HCT116 (cell line): Measurements from ENCODE around the gene PIM1. TPM values are rescaled to one million over a fixed set of nuclear protein-coding genes. Genes with fewer than 3 reads are reported as not detected.

ENCODE experiments used
- ATAC-seq: fragments of 200-7000 bp; cut with Tn5 transposase; 2 replicates; pipeline ENCODE4 v1.9.1; 2020; ENCODE audit warnings: mild to moderate bottlenecking, moderate library complexity
- BruUV-seq: library from RNA; stranded (reverse); fragments of 400-500 nt; replicated peaks from 2 replicates; lab custom pipeline; 2021; lab: Mats Ljungman, UMichigan
- CTCF ChIA-PET: fragments of 300-600 bp; sonication (Branson Sonifier 250); formaldehyde crosslinking; loops from one replicate; lab custom pipeline; 2021; ENCODE audit warnings: antibody characterized with exemption; lab: Charles Lee
- POLR2A ChIA-PET: fragments of 300-600, 350-600 bp; sonication (Branson Sonifier 250); formaldehyde crosslinking; loops from one replicate; lab custom pipeline; 2021; ENCODE audit warnings: antibody characterized with exemption; lab: Charles Lee
- RAD21 ChIA-PET, 2 experiments: fragments of 300-600 bp; sonication (Branson Sonifier 250); formaldehyde crosslinking; loops; one replicate each; lab custom pipeline; 2023; ENCODE audit warnings: low total read pairs in 2 of 2; ENCODE audit not compliant: uncharacterized antibody in 2 of 2, unreplicated experiment in 2 of 2, low non-redundant PET in 1 of 2; lab: Charles Lee
- DNase-seq: peaks from one replicate; pipeline ENCODE4 v3.0.0-alpha.2; 2010; ENCODE audit warnings: low read depth, low spot score
- H2AFZ ChIP-seq: fragments of 200-600 bp; shearing (Covaris generic), sonication (generic); 2 replicates; pipeline ENCODE4 v1.6.1; 2017; ENCODE audit warnings: low read depth, mixed run types, mixed read lengths, antibody characterized with exemption, low read length; ENCODE audit not compliant: poor library complexity, severe bottlenecking
- H3K27ac ChIP-seq: 2 replicates; pipeline ENCODE4 v1.5.1; 2012; ENCODE audit warnings: low read depth, low read length
- H3K27me3 ChIP-seq: fragments of 200-600 bp; sonication (generic); 2 replicates; pipeline ENCODE4 v1.6.1; 2016; ENCODE audit warnings: mixed run types, low read length, mixed read lengths; ENCODE audit not compliant: insufficient read depth
- H3K36me3 ChIP-seq, 2 experiments: fragments of 200-500 bp in 1 of 2; fragments of 200-600 bp in 1 of 2; sonication (Bioruptor generic) in 1 of 2; sonication (generic) in 1 of 2; 2 replicates each; pipeline versions ENCODE4 v1.5.1 to v1.6.1; 2014 to 2016; ENCODE audit warnings: low read length in 2 of 2, inconsistent platforms in 1 of 2, mixed read lengths in 1 of 2, mixed run types in 1 of 2; ENCODE audit not compliant: insufficient read depth in 2 of 2, control insufficient read depth in 1 of 2
- H3K4me1 ChIP-seq, 2 experiments: fragments of 200-600 bp in 1 of 2; sonication (generic) in 1 of 2; 2 replicates each; pipeline versions ENCODE4 v1.5.1 to v1.6.1; 2012 to 2017; ENCODE audit warnings: low read length in 2 of 2, inconsistent platforms in 1 of 2, mild to moderate bottlenecking in 1 of 2, mixed read lengths in 1 of 2, mixed run types in 1 of 2, moderate library complexity in 1 of 2; ENCODE audit not compliant: insufficient read depth in 2 of 2, control insufficient read depth in 1 of 2
- H3K4me2 ChIP-seq: fragments of 200-600 bp; sonication (generic); 2 replicates; pipeline ENCODE4 v1.6.1; 2017; ENCODE audit warnings: mixed run types, low read length, mixed read lengths
- H3K4me3 ChIP-seq, 2 experiments: fragments of 200-600 bp in 1 of 2; sonication (generic) in 1 of 2; replicated peaks in 1 of 2; 2 replicates each; pipeline ENCODE4 v1.5.1; 2011 to 2016; ENCODE audit warnings: low read length in 2 of 2, control low read depth in 1 of 2, low read depth in 1 of 2, mild to moderate bottlenecking in 1 of 2, mixed read lengths in 1 of 2, mixed run types in 1 of 2
- H3K79me2 ChIP-seq: fragments of 200-600 bp; sonication (generic); 2 replicates; pipeline ENCODE4 v1.6.1; 2017; ENCODE audit warnings: mild to moderate bottlenecking, mixed run types, low read length, moderate library complexity, mixed read lengths; ENCODE audit not compliant: insufficient read depth
- H3K9ac ChIP-seq: fragments of 200-600 bp; sonication (generic); 2 replicates; pipeline ENCODE4 v1.6.1; 2016; ENCODE audit warnings: low read length, mixed read lengths
- H3K9me2 ChIP-seq: fragments of 200-600 bp; sonication (generic), shearing (Covaris generic); 2 replicates; pipeline ENCODE4 v1.6.1; 2017; ENCODE audit warnings: mixed run types, mild to moderate bottlenecking, moderate library complexity; ENCODE audit not compliant: insufficient read depth
- H3K9me3 ChIP-seq, 2 experiments: fragments of 200-500 bp in 1 of 2; fragments of 200-600 bp in 1 of 2; sonication (Bioruptor generic) in 1 of 2; sonication (generic) in 1 of 2; 2 replicates each; pipeline ENCODE4 v1.6.1; 2014 to 2017; ENCODE audit warnings: low read length in 2 of 2, mixed read lengths in 2 of 2, inconsistent platforms in 1 of 2, low read depth in 1 of 2, mild to moderate bottlenecking in 1 of 2, mixed run types in 1 of 2, moderate library complexity in 1 of 2; ENCODE audit not compliant: control insufficient read depth in 1 of 2, insufficient read depth in 1 of 2
- H4K20me1 ChIP-seq: fragments of 200-600 bp; sonication (generic), shearing (Covaris generic); 2 replicates; pipeline ENCODE4 v1.6.1; 2017; ENCODE audit warnings: mixed run types, mild to moderate bottlenecking, moderate library complexity; ENCODE audit not compliant: insufficient read depth
- CEBPB ChIP-seq: IDR thresholded peaks from 2 replicates; pipeline ENCODE4 v1.6.1; 2012; ENCODE audit warnings: low read depth
- JUND ChIP-seq: IDR thresholded peaks from 2 replicates; pipeline ENCODE4 v1.6.1; 2012
- RAD21 ChIP-seq: IDR thresholded peaks from 2 replicates; pipeline ENCODE4 v1.6.1; 2012; ENCODE audit warnings: low read depth, mild to moderate bottlenecking
- SIN3A ChIP-seq: IDR thresholded peaks from 2 replicates; pipeline ENCODE4 v1.6.1; 2012; ENCODE audit warnings: low read depth
- SRF ChIP-seq: IDR thresholded peaks from 2 replicates; pipeline ENCODE4 v1.6.1; 2012; ENCODE audit warnings: low read depth
- ZFX ChIP-seq: fragments of 450-650 bp; IDR thresholded peaks from 2 replicates; pipeline ENCODE4 v1.6.1; 2017
- intact Hi-C: fragments of 100-400 bp; cut with micrococcal nuclease; formaldehyde crosslinking; loops from 2 replicates; pipeline ENCODE4 v1.10.0; 2022
- total RNA-seq: library from RNA; stranded (reverse); gene quantifications from one replicate; pipeline ENCODE4 v1.2.1, GENCODE V29; 2021; ENCODE audit not compliant: unreplicated experiment
- TF ChIP-seq, protein P1 (sequence below): IDR thresholded peaks from 2 replicates; pipeline ENCODE4 v1.6.1; 2012; ENCODE audit warnings: low read depth
- TF ChIP-seq, protein P2 (sequence below): IDR thresholded peaks from 2 replicates; pipeline ENCODE4 v1.6.1; 2011; ENCODE audit warnings: mild to moderate bottlenecking, low read length, moderate library complexity; ENCODE audit not compliant: insufficient replicate concordance; ENCODE audit errors: extremely low read depth

The PIM1 gene
- total RNA-seq, 1 experiment from 2014 or later = 26.2 TPM

DNA sequence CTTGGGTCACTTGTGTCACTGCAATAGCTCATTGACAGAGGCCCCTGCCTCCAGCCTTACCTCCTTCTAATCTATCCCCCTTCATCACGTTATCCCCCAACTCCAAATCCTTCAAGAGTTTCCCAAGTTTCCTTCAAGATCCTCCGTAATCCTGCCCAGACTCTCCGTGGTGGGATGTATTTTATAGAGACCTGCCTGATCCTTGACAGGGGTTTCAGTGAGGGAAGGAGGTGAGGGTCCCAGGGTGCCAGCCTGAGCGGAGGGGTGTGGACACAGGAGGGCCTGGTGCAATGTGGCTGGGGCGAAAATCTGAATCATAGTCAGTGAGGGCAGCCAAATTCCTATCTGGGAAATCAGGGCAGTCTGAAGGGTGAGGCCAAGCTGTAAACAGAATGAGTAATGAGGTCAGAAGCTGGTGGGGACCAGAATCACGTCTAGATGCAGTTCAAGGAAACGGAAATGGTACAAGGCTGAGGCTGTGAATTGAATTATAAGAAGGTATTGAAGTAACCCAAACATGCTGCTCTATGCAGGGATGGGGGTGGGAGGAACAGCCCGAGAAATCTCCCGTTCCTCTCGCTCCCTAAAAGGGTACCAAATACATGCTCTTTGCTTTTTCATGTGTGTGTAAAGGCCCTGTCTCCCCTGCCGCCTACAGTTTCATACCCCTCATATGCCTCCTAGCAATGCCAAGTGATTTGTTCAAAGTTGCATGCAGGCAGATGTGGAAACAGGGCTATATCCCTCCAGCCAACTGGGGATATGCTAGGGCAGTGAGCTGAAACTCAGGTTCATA is 35.4 kb upstream of the PIM1 start (continued):
- TF ChIP-seq, protein P1, sequence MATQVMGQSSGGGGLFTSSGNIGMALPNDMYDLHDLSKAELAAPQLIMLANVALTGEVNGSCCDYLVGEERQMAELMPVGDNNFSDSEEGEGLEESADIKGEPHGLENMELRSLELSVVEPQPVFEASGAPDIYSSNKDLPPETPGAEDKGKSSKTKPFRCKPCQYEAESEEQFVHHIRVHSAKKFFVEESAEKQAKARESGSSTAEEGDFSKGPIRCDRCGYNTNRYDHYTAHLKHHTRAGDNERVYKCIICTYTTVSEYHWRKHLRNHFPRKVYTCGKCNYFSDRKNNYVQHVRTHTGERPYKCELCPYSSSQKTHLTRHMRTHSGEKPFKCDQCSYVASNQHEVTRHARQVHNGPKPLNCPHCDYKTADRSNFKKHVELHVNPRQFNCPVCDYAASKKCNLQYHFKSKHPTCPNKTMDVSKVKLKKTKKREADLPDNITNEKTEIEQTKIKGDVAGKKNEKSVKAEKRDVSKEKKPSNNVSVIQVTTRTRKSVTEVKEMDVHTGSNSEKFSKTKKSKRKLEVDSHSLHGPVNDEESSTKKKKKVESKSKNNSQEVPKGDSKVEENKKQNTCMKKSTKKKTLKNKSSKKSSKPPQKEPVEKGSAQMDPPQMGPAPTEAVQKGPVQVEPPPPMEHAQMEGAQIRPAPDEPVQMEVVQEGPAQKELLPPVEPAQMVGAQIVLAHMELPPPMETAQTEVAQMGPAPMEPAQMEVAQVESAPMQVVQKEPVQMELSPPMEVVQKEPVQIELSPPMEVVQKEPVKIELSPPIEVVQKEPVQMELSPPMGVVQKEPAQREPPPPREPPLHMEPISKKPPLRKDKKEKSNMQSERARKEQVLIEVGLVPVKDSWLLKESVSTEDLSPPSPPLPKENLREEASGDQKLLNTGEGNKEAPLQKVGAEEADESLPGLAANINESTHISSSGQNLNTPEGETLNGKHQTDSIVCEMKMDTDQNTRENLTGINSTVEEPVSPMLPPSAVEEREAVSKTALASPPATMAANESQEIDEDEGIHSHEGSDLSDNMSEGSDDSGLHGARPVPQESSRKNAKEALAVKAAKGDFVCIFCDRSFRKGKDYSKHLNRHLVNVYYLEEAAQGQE = no peak
- peak; percentile 90 for TF ChIP-seq JUND
- peak; percentile 15; the same call in 1 of the 2 replicates for TF ChIP-seq RAD21
- TF ChIP-seq SRF = no peak
- no peak for TF ChIP-seq ZFX

DNA sequence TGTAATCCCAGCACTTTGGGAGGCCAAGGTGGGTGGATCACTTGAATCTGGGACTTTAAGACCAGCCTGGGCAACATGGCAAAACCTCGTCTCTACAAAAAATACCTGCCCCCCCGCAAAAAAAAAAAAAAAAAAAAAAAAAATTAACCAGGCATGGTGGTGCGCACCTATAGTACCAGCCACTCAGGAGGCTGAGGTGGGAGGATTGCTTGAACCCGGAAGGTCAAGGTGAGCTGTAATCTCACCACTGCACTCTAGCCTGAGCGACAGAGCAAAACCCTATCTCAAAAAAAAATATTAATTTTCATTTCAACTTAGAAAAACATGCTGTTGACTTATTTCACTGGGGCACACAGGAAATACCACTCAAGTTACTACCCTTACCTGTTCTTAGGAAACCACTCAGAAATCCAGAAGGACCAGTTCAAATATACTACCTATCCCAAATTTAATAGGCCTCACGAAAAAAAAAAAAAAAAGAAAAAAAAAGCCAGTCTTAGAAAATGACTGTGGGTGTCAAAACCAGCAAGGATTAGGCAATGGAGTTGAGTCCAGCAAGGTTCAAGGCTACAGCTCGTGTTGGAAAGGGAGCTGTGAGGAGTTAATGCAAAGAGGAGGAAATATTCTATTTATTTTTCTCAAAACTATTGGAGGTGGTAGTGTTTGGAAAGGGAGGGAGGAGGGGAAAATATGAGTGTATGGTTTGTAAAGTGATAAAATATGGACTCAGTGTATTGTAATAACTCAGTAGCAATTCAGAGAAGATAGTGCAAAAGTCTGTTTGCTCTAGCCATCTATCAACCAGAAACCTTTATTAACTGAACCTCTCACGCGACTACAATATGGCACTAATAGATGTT is 33.9 kb upstream of the PIM1 start:
- Histone ChIP-seq H3K9me3 (no peaks in the 10 kb centered on the region), H3K4me2 (peak overlapping the region; percentile 80; the same call in 1 of the 2 replicates), H2AFZ (peak overlapping the region; percentile 86), H3K79me2 (no peaks in the 10 kb centered on the region), H4K20me1 (no peaks in the 10 kb centered on the region), H3K36me3 (no peaks in the 10 kb centered on the region), H3K27ac (no peak overlapping the region; the same call in 1 of the 2 replicates), H3K4me1 (peaks cover 47 to 67% of the 10 kb centered on the region in 2 experiments), H3K27me3 (no peaks in the 10 kb centered on the region), H3K9me2 (no peaks in the 10 kb centered on the region), H3K9ac (peak overlapping the region; percentile 50), H3K4me3 (no peak overlapping the region)
- ATAC-seq (no peak), DNase-seq (no peak)
- ChIA-PET POLR2A (interaction anchor here (0.7 to 2.1 kb wide), 3 partner anchors 8 to 1650 kb away, joined by 3 to 6 read pairs (median 6); partner anchors contain the start of gene PIM1), CTCF (no interaction called here), RAD21 (interaction anchor here in 1 of 2 experiments (0.7 kb wide), 1 partner anchor 18 kb away, joined by 3 read pairs; no protein-coding TSS in a partner anchor)
- TF ChIP-seq, protein P2, sequence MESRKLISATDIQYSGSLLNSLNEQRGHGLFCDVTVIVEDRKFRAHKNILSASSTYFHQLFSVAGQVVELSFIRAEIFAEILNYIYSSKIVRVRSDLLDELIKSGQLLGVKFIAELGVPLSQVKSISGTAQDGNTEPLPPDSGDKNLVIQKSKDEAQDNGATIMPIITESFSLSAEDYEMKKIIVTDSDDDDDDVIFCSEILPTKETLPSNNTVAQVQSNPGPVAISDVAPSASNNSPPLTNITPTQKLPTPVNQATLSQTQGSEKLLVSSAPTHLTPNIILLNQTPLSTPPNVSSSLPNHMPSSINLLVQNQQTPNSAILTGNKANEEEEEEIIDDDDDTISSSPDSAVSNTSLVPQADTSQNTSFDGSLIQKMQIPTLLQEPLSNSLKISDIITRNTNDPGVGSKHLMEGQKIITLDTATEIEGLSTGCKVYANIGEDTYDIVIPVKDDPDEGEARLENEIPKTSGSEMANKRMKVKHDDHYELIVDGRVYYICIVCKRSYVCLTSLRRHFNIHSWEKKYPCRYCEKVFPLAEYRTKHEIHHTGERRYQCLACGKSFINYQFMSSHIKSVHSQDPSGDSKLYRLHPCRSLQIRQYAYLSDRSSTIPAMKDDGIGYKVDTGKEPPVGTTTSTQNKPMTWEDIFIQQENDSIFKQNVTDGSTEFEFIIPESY = no peak
- TF ChIP-seq SIN3A = no peak
- no peak for TF ChIP-seq ZFX
- TF ChIP-seq CEBPB = no peak
- BruUV-seq = no TSS peak
- intact Hi-C loops = no loop called here
